NCI-H446 treated with DMSO at 0.1 percent for 48 hours (cell line): ENCODE results near the gene CPLANE2.

Source experiments
- DNase-seq: peaks from one replicate; lab custom pipeline; 2025; lab: John Stamatoyannopoulos, UW

The CPLANE2 gene

DNA sequence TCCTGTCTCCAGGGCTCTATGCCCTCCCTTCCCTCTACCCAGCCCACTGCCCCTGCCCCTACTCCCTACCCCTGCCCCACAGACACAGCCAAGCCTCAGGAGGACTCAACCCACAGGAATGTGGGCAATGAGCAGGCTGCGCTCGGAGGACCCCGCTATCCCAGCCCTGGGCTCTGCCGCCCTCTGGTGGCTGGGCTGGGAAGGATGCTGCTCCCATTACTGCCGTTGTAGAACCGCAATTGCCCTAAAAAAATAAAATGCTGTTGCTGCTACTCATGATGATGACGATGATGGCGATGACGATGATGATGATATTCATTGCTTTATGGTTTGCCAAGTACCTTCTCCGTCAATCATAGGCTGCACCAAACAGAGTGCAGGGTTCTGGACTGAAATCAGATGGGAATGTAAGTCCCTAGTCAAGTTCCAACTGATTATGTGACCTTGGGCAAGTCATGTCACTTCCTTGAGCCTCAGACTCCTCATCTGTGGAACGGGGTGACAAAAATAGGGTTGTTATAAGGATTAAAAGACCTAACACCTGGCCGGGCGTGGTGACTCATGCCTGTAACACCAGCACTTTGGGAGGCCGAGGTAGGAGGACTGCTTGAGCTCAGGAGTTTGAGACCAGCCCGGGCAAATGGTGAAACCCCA, 49.1 kb downstream of the CPLANE2 start:
- DNase-seq, result peak; percentile 18

DNA sequence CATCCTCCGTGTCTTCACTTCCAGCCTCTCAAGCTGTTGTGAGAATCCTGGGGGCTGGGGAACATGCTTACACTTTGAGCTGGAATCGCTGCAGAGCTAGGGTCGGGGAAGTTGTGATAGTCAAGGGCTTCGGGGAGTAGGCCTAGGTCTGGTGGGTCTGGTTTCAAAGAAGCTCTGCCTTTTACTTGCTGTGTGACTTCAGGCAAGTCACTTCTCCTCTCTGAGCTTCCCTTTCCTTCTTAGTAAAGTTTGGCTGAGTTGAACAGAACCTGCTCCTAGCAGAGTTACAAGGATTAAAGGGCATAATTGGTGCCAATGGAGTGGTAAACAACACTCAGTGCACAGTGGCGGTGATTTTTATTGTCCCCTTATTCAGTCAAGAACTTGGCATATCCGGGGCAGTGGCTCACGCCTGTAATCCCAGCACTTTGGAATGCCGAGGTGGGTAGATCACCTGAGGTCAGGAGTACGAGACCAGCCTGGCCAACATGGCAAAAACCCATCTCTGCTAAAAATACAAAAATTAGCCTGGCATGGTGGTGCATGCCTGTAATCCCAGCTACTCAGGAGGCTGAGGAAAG, 50.2 kb downstream of the CPLANE2 start:
- DNase-seq, result no peak

DNA sequence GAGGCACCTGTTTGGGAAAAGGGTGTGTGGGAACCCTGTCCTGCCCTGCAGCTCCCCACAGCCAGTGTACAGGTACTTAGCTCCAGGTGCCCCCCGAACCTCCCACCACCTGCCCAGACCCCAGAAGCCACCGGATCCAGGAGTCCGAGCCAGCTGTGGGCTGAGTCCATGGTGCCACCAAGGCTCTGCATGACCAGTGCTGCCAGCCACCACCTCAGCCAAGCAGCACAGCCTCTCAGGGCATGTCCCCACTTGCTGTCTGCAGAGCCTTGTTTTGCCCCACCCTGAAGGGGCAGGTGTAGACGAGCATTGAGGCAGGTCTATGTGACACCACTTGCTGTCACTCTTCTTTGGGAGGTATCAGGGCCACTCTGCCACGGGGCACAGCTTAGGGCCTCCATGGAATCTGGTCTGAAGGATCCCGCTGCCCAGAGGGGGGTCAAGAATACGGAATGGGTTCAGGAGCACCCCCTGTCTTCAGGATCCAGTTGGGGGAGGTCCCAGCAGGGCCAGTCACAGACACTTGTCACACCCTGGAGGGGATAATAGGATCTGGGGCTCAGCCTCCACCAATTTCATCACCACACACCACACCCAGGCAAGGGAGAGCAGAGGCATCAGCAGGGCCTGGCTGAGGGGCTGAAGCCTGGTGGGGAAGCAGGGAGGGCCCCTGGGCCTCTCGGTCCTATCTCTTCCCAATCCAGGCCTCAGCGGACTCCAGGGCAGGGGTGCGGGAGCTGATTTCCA, 52.3 kb downstream of the CPLANE2 start:
- no peak for DNase-seq

DNA sequence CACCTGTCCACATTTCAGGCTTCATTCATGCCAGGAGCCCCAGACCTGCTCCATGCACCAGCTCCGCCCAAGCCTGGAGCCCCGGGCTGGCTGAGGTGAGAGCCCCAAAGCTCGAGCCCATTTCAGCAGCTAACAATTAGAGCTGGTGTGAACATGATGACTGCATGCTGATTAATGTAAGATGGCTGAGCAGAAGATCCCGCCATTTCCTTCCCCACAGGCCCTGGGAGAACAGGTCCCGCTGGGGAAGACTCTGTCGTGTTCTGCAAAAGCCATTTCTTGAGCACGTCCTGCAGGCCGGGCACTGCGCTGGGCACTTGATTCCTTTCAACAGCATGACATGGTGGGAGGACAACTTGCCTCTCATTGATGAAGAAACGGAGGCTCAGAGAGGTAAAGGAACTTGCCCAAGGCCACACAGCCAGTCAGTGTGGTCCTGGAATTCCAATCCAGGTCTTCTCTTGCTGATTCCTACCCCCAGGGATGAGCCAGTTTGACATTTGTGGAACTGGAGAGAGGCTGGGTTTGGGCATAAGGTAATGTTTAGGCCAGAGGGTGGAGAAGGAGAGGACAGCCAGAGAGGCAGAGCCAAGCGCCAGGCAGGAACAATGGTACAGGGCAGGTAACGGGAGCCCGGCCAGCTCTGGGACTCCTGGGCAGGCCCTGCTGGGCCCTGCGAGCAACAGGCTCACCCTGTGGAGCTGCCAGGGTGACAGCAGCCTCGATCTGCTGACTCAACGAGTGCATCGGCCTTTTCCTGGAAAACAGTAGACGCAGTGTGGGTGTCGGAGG, 53.0 kb downstream of the CPLANE2 start:
- no peak for DNase-seq

DNA sequence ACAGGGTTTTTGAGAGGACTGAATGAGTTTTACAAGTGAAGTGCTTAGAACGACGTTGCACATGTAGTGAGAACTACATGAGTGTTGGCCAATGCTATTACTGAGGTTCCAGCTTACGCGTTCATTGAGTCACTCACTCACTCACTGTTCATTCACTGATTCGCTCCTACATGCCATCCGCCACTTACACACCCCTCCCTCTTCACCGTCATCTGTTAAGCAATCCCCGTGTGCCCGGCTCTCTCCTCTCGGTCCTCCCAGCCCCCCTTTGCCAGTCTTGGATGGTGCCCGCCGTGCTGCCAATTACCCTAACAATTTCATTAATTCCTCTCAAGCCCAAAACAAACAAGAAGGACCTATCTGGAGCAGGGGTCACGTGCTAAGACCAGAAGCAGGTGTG, 53.8 kb downstream of the CPLANE2 start:
- no peak for DNase-seq

DNA sequence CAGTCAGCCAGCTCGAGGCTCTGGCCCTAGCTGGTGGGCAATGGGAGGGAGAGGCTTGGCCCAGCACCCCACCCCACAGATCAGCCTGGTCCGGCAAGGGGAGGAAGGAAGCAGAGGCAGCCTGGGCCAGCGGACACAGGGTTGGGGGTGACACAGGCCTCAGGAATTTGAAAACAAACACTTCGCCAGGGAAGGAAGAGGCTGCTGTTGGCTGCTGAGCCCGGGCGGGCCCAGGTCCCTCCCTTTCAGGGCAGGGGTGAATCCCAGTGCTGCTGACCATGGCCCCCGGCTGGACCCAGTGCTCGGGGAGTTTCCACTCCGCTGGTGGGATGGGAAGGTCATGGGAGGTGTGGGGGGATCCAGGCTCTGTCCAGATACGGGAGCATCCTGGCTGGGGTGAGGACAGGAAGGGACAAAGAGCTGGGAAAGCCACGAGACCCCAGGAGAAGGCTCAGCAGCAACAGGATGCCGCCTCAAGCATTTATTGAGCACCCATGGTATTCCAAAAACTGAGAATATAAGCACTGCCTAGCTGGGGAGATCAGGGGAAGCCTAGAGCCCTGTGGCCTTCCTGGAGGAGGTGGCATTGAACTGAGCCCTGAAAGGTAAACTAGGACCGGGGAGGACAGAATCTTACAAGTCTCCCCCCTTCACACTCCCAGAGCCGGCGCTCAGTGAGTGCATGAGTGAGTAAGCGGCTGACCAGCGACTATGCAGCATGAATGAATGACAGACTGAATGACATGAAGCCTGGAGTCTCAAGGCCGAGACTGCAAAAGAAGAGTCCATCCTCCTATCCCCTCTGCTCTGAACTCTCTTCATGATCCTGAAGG, 54.9 kb downstream of the CPLANE2 start:
- DNase-seq, result no peak
